ENCODE data around the gene CEP43.

The CEP43 gene

GRCh38 chr6:166977621-166978525, 21.3 kb upstream of the CEP43 start:
- DNase-seq (ENCODE audit: low read depth in 2 of 2): peak; percentile 43 to 78
- no peak overlapping the region for H3K4me3 ChIP-seq (replicated peaks in 1 of 2; ENCODE audit: low read depth in 2 of 2, low read length in 2 of 2)

GRCh38 chr6:166980738-166981137, 18.5 kb upstream of the CEP43 start:
- DNase-seq (ENCODE audit: low read depth in 2 of 2): no peak
- no peak overlapping the region for H3K4me3 ChIP-seq (replicated peaks in 1 of 2; ENCODE audit: low read depth in 2 of 2, low read length in 2 of 2)
- no peak for TF ChIP-seq CTCF (IDR thresholded peaks at IDR 0.05; ENCODE audit: low read depth, low read length)

More at GRCh38 chr6:166977621-166978525, 21.3 kb upstream of the CEP43 start:
- TF ChIP-seq CTCF (IDR thresholded peaks at IDR 0.05; ENCODE audit: low read depth, low read length): no peak

GRCh38 chr6:166987448-166987847, 11.7 kb upstream of the CEP43 start:
- H3K4me3 ChIP-seq (replicated peaks in 1 of 2; ENCODE audit: low read depth in 2 of 2, low read length in 2 of 2): no peak overlapping the region
- TF ChIP-seq CTCF (IDR thresholded peaks at IDR 0.05; ENCODE audit: low read depth, low read length): no peak
- no peak for DNase-seq (ENCODE audit: low read depth in 2 of 2)

GRCh38 chr6:166987930-166988329, 11.3 kb upstream of the CEP43 start:
- no peak for TF ChIP-seq CTCF (IDR thresholded peaks at IDR 0.05; ENCODE audit: low read depth, low read length)
- DNase-seq (ENCODE audit: low read depth in 2 of 2): no peak
- no peak overlapping the region for H3K4me3 ChIP-seq (replicated peaks in 1 of 2; ENCODE audit: low read depth in 2 of 2, low read length in 2 of 2)

GRCh38 chr6:166988674-166989201, 10.5 kb upstream of the CEP43 start:
- DNase-seq (ENCODE audit: low read depth in 2 of 2): no peak
- H3K4me3 ChIP-seq (replicated peaks in 1 of 2; ENCODE audit: low read depth in 2 of 2, low read length in 2 of 2): no peak overlapping the region
- TF ChIP-seq CTCF (IDR thresholded peaks at IDR 0.05; ENCODE audit: low read depth, low read length): no peak

GRCh38 chr6:166989427-166990032, 9.7 kb upstream of the CEP43 start:
- DNase-seq (ENCODE audit: low read depth in 2 of 2): peak; percentile 58 to 64
- TF ChIP-seq CTCF (IDR thresholded peaks at IDR 0.05; ENCODE audit: low read depth, low read length): peak; percentile 52

More at GRCh38 chr6:166989427-166990032, 9.7 kb upstream of the CEP43 start:
- H3K4me3 ChIP-seq (replicated peaks in 1 of 2; ENCODE audit: low read depth in 2 of 2, low read length in 2 of 2): no peak overlapping the region

Data from cardiac fibroblast (primary cell).